Measurements from ENCODE around the gene CDKAL1. TPM values are rescaled to one million over a fixed set of nuclear protein-coding genes. Genes with fewer than 3 reads are reported as not detected.

The CDKAL1 gene
- total RNA-seq, 1 donor, result 20.0 TPM

GRCh38 chr6:21204951-21205350 is 670.7 kb downstream of the CDKAL1 start:
- TF ChIP-seq CTCF (IDR thresholded peaks at IDR 0.05; ENCODE audit: insufficient read depth, low read length), result no peak

GRCh38 chr6:21208081-21208795 is 674.0 kb downstream of the CDKAL1 start:
- no peak for TF ChIP-seq CTCF (IDR thresholded peaks at IDR 0.05; ENCODE audit: insufficient read depth, low read length)
- H3K4me3 ChIP-seq (ENCODE audit: low read depth, low read length), result no peak overlapping the region
- DNase-seq (ENCODE audit: low read depth), result no peak

More at GRCh38 chr6:21204951-21205350, 670.7 kb downstream of the CDKAL1 start:
- no peak overlapping the region for H3K4me3 ChIP-seq (ENCODE audit: low read depth, low read length)
- no peak for DNase-seq (ENCODE audit: low read depth)

GRCh38 chr6:21208796-21209186 is 674.5 kb downstream of the CDKAL1 start:
- no peak overlapping the region for H3K4me3 ChIP-seq (ENCODE audit: low read depth, low read length)
- TF ChIP-seq CTCF (IDR thresholded peaks at IDR 0.05; ENCODE audit: insufficient read depth, low read length), result no peak
- no peak for DNase-seq (ENCODE audit: low read depth)

- no peak for DNase-seq (ENCODE audit: low read depth)
These were observed 679.2 kb downstream of the CDKAL1 start for GRCh38 chr6:21213492-21213891.

GRCh38 chr6:21214738-21215448 is 680.6 kb downstream of the CDKAL1 start:
- DNase-seq (ENCODE audit: low read depth), result no peak
- H3K4me3 ChIP-seq (ENCODE audit: low read depth, low read length), result no peak overlapping the region
- TF ChIP-seq CTCF (IDR thresholded peaks at IDR 0.05; ENCODE audit: insufficient read depth, low read length), result no peak

More at GRCh38 chr6:21213492-21213891, 679.2 kb downstream of the CDKAL1 start:
- H3K4me3 ChIP-seq (ENCODE audit: low read depth, low read length), result no peak overlapping the region
- no peak for TF ChIP-seq CTCF (IDR thresholded peaks at IDR 0.05; ENCODE audit: insufficient read depth, low read length)

- DNase-seq (ENCODE audit: low read depth), result no peak
- TF ChIP-seq CTCF (IDR thresholded peaks at IDR 0.05; ENCODE audit: insufficient read depth, low read length), result no peak
- no peak overlapping the region for H3K4me3 ChIP-seq (ENCODE audit: low read depth, low read length)
These were observed 685.0 kb downstream of the CDKAL1 start for GRCh38 chr6:21219241-21219640.
